GM12872 (cell line): ENCODE data around the gene HES2.

Experiments
- CTCF ChIP-seq: IDR thresholded peaks from 3 replicates; pipeline ENCODE4 v1.5.1; 2011; ENCODE audit warnings: low read depth, mild to moderate bottlenecking, low read length, moderate library complexity; ENCODE audit not compliant: insufficient read depth

The HES2 gene

DNA sequence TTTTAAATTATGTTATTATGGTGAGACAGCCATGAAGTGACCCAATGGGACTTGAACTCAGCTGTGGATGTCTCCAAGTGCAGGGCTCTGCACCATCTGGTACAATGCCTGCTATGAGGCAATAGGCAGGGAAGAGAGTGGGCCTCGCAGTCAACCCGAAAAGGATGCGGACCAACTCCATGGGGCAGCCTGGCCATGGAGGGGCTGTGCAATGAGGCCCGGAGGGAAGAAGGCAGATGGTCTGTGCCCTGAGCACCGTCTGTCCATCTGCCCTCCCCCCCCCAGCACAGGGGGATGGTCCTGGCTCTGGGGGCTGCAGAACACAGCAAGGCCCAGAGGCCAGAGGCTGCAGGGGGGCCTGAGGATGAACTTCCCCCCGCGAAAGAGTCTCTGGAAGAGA lies 21.9 kb upstream of the HES2 start:
- no peak for TF ChIP-seq CTCF

DNA sequence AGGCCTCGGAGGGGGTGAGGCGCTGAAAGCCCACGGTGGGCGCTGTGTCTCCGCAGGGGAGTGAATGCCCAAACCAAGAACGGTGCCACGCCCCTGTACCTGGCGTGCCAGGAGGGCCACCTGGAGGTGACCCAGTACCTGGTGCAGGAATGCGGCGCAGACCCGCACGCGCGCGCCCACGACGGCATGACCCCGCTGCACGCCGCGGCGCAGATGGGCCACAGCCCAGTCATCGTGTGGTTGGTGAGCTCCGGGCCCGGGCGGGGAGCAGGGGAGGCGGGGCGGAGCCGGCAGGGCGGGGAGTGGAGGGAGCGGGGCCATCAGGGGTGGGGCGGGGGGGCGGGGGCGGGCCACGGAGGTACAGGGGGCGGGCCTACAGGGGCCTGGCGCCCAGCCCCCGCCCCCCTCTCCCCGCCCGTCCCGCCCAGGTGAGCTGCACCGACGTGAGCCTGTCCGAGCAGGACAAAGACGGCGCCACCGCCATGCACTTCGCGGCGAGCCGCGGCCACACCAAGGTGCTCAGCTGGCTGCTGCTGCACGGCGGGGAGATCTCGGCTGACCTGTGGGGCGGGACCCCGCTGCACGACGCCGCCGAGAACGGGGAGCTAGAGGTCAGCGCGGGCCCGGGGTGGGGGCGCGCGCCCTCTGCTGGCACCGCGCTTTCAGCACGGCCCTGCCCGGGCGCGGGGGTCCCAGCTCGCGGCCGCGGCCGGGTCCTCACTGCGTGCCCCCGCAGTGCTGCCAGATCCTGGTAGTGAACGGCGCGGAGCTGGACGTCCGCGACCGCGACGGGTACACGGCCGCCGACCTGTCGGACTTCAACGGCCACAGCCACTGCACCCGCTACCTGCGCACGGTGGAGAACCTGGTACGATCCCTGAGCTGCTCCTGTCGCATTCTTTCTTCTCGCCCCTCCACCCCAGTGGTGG lies 20.7 kb upstream of the HES2 start:
- peak; percentile 38; the same call in 1 of the 3 replicates for TF ChIP-seq CTCF

GRCh38 chr1:6438047-6438525 lies 18.4 kb upstream of the HES2 start:
- TF ChIP-seq CTCF, result peak; percentile 98

- peak; percentile 33; the same call in 1 of the 3 replicates for TF ChIP-seq CTCF
Observed at GRCh38 chr1:6437012-6437700, 17.4 kb upstream of the HES2 start.

- TF ChIP-seq CTCF, result no peak
Observed at GRCh38 chr1:6435547-6435946, 15.8 kb upstream of the HES2 start.

GRCh38 chr1:6435129-6435528 lies 15.4 kb upstream of the HES2 start:
- TF ChIP-seq CTCF, result no peak

- no peak for TF ChIP-seq CTCF
Observed at GRCh38 chr1:6434186-6434585, 14.5 kb upstream of the HES2 start.
